ENCODE data around the gene LSM7.
A peak's percentile ranks its signal among the peaks of the same experiment; 100 is the strongest.
"Not testable (repeated sequence)": the region's sequence is repeated elsewhere in the genome, so short reads cannot be mapped to it uniquely, and the experiment has no call there.

The LSM7 gene

DNA sequence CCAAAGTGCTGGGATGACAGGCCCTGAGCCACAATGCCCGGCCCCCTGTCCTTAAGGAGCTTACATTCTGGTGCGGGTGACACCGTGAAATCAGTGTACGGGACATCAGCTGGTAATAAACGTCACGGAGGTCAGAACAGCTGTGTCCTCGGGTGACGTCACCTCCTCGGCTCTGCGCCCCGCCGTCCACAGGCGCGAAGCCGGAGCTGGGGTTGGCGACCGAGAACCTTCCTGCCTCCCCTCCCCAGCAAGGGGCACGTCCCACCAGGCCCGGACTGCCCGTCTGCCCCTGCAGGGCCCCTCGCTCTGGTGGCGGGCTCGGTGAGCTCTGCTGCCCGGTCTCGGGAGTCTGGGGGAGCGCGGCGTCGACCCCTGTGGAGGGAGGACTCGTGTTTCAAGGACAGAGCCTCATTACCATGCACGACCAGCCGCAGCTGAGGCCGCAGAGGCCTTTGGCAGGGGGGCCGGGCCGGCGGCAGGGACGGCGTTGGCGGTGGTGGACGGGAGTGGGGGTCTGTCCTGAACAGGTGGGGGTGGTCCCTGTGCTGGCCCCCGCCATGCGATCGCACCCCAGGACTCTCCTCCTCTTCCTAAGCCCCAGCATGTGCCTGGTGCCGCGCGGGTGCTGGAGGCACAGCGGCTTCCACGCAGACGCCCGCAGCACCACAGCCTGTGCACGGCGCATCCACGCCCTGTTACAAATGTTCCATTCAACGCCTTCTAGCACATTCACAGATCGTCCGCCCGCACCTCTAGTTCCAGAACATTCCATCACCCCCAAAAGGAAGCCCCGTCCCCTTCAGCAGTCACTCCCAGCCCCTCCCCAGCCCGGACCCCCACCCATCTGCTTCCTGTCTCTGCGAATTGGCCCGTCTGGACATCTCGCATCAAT lies 25.8 kb downstream of the LSM7 start:
- peak in 1 of 2 donors; percentile 20 for DNase-seq (ENCODE audit: low read depth in 2 of 2)

- no peak for DNase-seq (ENCODE audit: low read depth in 2 of 2)
Measured at GRCh38 chr19:2300533-2300932, 27.9 kb downstream of the LSM7 start.

DNA sequence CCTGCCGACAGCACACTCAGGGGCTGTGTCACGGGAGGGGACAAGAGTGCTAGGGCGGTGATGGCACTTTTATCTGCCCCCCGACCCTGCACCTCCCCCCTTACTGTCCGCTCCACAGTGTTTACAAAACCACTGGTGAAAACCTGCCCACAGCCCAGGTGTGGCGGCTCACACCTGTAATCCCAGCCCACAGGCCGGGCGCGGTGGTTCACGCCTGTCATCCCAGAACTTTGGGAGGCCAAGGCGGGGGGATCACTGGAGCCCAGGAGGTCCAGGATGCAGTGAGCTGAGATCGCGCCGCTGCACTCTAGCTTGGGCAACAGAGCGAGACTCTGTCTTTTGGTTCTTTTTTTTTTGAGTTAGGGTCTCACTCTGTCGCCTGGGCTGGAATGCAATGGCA lies 32.2 kb downstream of the LSM7 start:
- no peak for DNase-seq (ENCODE audit: low read depth in 2 of 2)

DNA sequence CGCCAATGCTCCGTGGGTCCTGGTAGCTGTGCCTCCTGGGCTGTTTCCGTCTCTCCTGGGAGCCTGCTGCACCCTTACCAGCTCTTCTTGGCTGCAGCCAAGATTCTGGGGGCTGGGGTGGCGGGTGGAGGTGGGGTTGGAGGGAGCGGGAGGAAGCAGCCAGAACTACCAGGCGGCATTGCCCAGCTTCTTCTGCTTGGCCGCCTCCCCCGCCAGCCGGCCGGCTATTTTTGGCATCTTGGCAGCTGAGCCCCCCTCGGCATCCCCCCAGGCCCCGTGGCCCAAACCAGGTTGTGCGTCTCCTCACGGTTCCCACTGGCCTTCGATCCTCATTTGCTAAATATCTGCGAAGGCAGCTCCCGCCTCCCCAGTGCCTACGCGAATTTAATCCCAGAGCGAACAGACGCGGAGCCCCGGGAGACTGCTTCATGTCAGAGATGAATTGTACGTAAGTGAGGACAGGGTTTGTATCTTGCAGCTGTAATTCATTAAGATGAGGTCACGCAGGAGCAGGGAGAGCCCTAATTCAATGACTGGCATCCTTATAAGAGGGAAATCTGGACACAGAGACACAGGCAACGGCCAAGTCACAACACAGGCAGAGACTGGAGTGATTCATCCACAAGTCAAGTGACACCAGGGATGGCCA lies 33.6 kb downstream of the LSM7 start:
- DNase-seq (ENCODE audit: low read depth in 2 of 2) = no peak

DNA sequence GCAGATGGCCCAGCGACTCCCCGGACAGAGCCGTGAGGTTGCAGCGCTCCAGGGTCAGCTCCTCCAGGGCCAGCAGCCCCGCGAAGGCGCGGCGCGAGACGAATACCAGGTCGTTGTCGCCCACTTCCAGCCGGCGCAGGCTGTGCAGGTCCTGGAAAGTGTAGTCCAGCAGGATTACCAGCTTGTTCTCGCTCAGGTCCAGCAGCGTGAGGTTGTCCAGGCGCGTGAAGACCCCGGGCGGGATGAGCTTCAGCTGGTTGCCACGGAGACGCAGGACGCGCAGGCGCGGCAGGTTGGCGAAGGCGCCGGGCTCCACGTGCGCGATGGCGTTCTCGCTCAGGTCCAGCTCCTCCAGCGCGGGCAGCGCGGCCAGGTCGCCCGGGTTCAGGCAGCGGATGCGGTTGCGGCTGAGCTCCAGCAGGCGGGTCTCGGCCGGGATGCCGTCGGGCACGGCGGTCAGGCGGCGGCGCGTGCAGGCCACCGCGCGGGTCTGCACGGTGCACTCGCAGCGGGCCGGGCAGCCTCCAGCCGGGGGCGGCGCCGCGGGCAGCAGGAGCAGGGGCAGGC lies 37.1 kb downstream of the LSM7 start:
- DNase-seq (ENCODE audit: low read depth in 2 of 2) = no peak

DNA sequence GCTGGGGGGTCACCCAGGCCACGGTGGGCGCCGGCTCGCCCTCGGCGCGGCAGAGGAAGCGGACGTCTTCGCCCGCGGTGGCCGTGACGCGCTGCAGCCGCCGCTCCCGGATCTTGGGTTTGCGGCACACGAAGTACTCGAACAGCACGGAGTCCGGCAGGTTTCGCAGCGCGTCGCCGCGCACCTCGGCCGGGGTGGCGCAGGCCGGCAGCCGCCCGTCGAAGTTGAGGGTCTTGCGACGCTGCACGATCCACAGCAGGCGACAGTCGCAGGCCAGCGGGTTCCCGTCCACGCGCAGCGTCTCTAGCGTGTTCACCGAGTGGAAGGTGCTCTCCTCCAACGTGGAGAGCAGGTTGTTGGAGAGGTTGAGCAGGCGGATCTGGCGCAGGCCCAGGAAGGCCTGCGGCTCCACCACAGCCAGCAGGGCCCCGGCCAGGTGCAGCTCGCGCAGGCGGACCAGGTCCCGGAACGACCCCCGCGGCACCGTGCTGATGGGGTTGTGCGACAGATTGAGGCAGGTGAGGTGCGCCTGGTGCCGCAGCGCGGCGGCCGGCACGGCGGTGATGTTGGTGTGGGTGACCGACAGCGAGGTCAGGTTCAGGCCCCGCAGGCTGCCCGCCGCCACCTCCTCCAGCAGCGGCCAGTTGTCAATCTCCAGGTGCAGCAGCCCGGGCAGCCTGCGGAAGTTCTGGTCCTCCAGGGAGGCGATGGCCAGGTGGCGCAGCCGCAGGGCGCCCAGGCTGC lies 37.8 kb downstream of the LSM7 start:
- no peak for DNase-seq (ENCODE audit: low read depth in 2 of 2)

DNA sequence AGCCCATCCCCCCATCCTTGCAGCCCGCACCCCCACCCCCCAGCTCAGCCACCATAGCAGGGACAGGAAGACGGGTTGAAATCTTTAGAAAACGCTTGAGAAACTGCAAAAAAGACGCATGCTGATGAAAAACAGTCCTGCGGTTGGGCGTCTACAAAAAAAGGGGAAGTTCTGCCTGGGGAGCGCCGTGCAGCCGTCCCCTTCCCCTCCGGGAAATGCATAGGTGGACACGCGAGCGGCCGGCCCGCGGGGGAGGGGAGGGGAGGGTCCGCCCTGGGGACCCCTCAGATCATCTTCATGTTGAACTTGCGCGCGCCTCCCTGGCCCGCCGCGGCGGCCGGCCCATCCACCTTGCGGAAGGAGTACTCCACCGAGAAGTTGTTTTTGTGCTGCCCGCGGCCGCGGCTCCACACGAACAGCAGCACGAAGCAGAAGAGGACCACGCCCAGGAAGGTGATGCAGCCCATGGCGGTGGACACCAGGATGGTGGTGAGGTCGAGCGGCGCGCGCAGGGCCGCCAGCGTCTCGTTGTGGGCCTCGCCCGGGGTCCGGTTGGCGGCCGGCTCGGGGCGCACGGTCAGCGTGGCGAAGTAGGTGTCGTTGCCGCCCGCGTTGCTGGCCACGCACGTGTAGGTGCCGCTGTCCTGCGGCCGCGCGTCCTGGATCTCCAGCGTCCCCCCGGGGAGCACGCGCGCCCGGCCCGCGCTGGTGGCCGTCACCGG lies 38.5 kb downstream of the LSM7 start:
- no peak for DNase-seq (ENCODE audit: low read depth in 2 of 2)

- no peak for DNase-seq (ENCODE audit: low read depth in 2 of 2)
Measured at GRCh38 chr19:2288818-2289713, 39.3 kb downstream of the LSM7 start.

DNA sequence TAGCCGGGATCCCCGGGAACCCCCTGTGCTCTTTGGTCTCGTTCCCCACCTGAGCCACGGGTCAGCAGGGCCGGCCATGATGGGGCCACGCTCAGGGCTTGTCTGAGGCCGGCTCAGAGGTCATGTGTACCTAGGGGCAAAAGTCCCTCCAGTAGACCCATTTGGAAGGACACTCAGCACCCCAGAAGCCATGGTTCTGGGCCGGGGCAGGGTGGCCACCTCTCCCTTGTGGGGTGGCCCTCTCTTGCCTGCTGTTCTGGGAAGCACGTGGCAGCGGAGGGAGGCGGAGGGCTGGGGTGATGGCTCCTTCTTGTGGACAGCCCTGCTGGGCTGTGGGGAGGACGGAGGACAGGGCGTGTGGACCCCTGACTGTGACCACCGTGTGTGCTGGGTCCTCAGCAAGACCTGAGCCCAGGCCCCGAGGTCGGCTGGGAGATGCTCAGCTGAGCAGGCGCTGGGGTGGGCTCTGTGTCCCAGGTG lies 40.0 kb downstream of the LSM7 start:
- DNase-seq (ENCODE audit: low read depth in 2 of 2) = no peak

- DNase-seq (ENCODE audit: low read depth in 2 of 2) = no peak
Measured at GRCh38 chr19:2287585-2288337, 40.6 kb downstream of the LSM7 start.

- no peak for DNase-seq (ENCODE audit: low read depth in 2 of 2)
Measured at GRCh38 chr19:2286402-2287140, 41.8 kb downstream of the LSM7 start.

GRCh38 chr19:2283835-2284507 lies 44.4 kb downstream of the LSM7 start:
- no peak for DNase-seq (ENCODE audit: low read depth in 2 of 2)

GRCh38 chr19:2282862-2283237 lies 45.5 kb downstream of the LSM7 start:
- no peak for DNase-seq (ENCODE audit: low read depth in 2 of 2)

DNA sequence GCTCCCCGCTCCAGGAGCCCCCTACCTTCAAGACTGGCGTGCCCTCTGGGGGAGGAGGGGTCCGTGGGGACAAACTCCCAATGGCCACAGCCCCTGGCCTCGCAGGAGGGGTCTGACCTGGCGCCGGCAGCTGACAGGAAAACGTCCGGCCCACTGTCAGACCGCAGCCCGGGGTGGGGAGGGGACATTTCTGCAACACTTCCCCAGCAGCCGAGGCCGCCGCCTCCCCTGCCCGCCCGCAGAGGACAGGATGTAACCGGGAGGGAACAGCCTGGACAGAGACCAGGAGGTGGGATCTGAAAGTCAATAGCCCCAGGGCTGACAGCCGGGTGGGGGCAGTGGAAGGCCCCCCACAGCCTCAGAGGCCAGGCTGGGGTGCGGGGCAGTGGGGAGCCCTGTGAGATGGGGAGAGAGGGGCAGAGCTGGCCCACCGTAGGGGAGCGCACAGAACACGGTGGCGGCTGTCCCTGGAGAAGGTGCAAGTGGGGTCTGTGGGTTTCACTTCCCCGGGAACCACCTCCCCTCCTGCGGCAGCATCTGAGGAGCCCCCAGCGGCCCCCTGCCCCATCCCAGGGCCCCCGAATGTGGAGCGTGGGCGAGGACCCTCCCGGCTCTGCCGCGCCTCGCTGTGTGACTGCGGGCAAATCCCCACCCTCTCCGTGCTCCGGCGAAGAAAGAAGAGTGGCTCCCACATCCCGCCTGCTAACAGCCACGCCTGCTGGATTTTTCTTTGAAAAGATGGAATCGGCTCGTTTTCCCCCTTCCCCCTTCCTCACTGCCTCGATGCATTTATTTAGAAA lies 46.1 kb downstream of the LSM7 start, which contains the start of gene PEAK3:
PEAK3 (minus strand) TSS at position 114 of the 800 bp plus-strand sequence. CDS start 1,244 bp downstream, outside the sequence.
- DNase-seq (ENCODE audit: low read depth in 2 of 2) = no peak

DNA sequence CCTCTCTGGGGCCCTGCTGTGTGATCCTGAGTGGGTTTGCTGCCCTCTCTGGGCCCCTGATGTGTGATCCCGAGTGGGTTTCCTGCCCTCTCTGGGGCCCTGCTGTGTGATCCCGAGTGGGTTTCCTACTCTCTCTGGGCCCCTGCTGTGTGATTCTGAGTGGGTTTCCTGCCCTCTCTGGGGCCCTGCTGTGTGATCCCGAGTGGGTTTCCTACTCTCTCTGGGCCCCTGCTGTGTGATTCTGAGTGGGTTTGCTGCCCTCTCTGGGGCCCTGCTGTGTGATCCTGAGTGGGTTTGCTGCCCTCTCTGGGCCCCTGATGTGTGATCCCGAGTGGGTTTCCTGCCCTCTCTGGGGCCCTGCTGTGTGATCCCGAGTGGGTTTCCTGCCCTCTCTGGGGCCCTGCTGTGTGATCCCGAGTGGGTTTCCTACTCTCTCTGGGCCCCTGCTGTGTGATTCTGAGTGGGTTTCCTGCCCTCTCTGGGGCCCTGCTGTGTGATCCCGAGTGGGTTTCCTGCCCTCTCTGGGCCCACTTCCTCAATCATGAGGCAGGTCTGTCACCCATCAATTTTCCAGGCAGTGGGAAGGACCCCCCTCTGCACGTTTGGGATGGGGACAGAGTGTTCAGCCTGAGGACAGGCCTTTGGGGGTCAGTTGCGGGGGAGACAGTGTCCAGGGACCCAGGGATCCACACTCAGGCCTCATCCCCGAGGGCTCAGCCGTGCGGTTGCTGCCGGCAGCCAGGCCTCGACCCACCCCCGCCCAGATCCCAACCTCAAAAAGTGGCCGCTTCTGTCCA lies 46.9 kb downstream of the LSM7 start:
- not testable (repeated sequence) for DNase-seq (ENCODE audit: low read depth in 2 of 2)

GRCh38 chr19:2280633-2281264 lies 47.6 kb downstream of the LSM7 start:
- DNase-seq (ENCODE audit: low read depth in 2 of 2) = no peak
